ENCODE results near the gene STMN1.
A peak's percentile ranks its signal among the peaks of the same experiment; 100 is the strongest.

Gene STMN1

GRCh38 chr1:25904943-25905679 lies 1.1 kb downstream of the STMN1 start:
- CTCF ChIA-PET, result interaction anchor here (0.7 to 19.8 kb wide), 8 partner anchors 10 to 130 kb away, joined by 3 to 357 read pairs (median 6); partner anchors contain the start of genes PAFAH2 and PAQR7
- TF ChIP-seq CTCF (IDR thresholded peaks at IDR 0.05; ENCODE audit: control extremely low read depth, extremely low read depth, low read depth, missing control alignments), result no peak
- POLR2A ChIA-PET, result interaction anchor here (1.2 to 1.4 kb wide), 2 partner anchors 10 to 93 kb away, joined by 4 to 7 read pairs; partner anchors contain the start of gene PAFAH2
- peak; percentile 97 for DNase-seq (ENCODE audit: extremely low spot score)

GRCh38 chr1:25903986-25904385 lies 2.2 kb downstream of the STMN1 start:
- no peak for TF ChIP-seq CTCF (IDR thresholded peaks at IDR 0.05; ENCODE audit: control extremely low read depth, extremely low read depth, low read depth, missing control alignments)
- ChIA-PET POLR2A (no interaction called here), CTCF (interaction anchor here (1.5 to 19.8 kb wide), 6 partner anchors 9 to 96 kb away, joined by 3 to 357 read pairs (median 10); partner anchors contain the start of genes PAFAH2 and PAQR7)
- no peak for DNase-seq (ENCODE audit: extremely low spot score)

- ChIA-PET POLR2A (no interaction called here), CTCF (interaction anchor here (0.9 to 19.8 kb wide), 7 partner anchors 7 to 331 kb away, joined by 3 to 357 read pairs (median 5); partner anchors contain the start of genes CEP85 and PAFAH2)
- DNase-seq (ENCODE audit: extremely low spot score), result no peak
- TF ChIP-seq CTCF (IDR thresholded peaks at IDR 0.05; ENCODE audit: control extremely low read depth, extremely low read depth, low read depth, missing control alignments), result no peak
Observed at GRCh38 chr1:25902462-25902861, 3.8 kb downstream of the STMN1 start.

GRCh38 chr1:25900219-25900618 lies 6.0 kb downstream of the STMN1 start:
- ChIA-PET POLR2A (no interaction called here), CTCF (interaction anchor here (19.8 kb wide), 1 partner anchor 100 kb away, joined by 357 read pairs; the partner anchor contains the start of gene PAFAH2)
- TF ChIP-seq CTCF (IDR thresholded peaks at IDR 0.05; ENCODE audit: control extremely low read depth, extremely low read depth, low read depth, missing control alignments), result no peak
- DNase-seq (ENCODE audit: extremely low spot score), result no peak

- ChIA-PET POLR2A (no interaction called here), CTCF (interaction anchor here (19.8 kb wide), 1 partner anchor 100 kb away, joined by 357 read pairs; the partner anchor contains the start of gene PAFAH2)
- DNase-seq (ENCODE audit: extremely low spot score), result no peak
- no peak for TF ChIP-seq CTCF (IDR thresholded peaks at IDR 0.05; ENCODE audit: control extremely low read depth, extremely low read depth, low read depth, missing control alignments)
Observed at GRCh38 chr1:25899792-25900191, 6.4 kb downstream of the STMN1 start.

GRCh38 chr1:25898223-25899015 lies 7.8 kb downstream of the STMN1 start:
- TF ChIP-seq CTCF (IDR thresholded peaks at IDR 0.05; ENCODE audit: control extremely low read depth, extremely low read depth, low read depth, missing control alignments), result no peak
- CTCF ChIA-PET, result interaction anchor here (0.8 to 19.8 kb wide), 5 partner anchors 11 to 101 kb away, joined by 3 to 357 read pairs (median 4); partner anchors contain the start of gene PAFAH2
- no peak for DNase-seq (ENCODE audit: extremely low spot score)
- POLR2A ChIA-PET, result no interaction called here
